ENCODE measurements around the gene DAPK3.
"Not testable (repeated sequence)": the region's sequence is repeated elsewhere in the genome, so short reads cannot be mapped to it uniquely, and the experiment has no call there.

Gene DAPK3

GRCh38 chr19:3970808-3971598 lies at the start of gene DAPK3:
DAPK3 (minus strand) TSS chr19:3971099; CDS start chr19:3969735, 1,364 bp downstream.
- DNase-seq = peak; percentile 93

- no peak for DNase-seq
Observed at GRCh38 chr19:4019578-4019977, 48.7 kb upstream of the DAPK3 start.

- DNase-seq = no peak
Observed at GRCh38 chr19:4018775-4019504, 48.0 kb upstream of the DAPK3 start.

GRCh38 chr19:4018140-4018613 lies 47.3 kb upstream of the DAPK3 start:
- DNase-seq = no peak

GRCh38 chr19:4016903-4017638 lies 46.2 kb upstream of the DAPK3 start:
- no peak for DNase-seq

GRCh38 chr19:4016486-4016885 lies 45.6 kb upstream of the DAPK3 start:
- no peak for DNase-seq

GRCh38 chr19:4015705-4016402 lies 45.0 kb upstream of the DAPK3 start:
- DNase-seq = no peak

GRCh38 chr19:4014541-4015491 lies 43.9 kb upstream of the DAPK3 start:
- DNase-seq = no peak

GRCh38 chr19:4013886-4014540 lies 43.1 kb upstream of the DAPK3 start:
- no peak for DNase-seq

- no peak for DNase-seq
Observed at GRCh38 chr19:4012975-4013634, 42.2 kb upstream of the DAPK3 start.

GRCh38 chr19:4012092-4012974 lies 41.4 kb upstream of the DAPK3 start:
- DNase-seq = peak; percentile 61

- DNase-seq = not testable (repeated sequence)
Observed at GRCh38 chr19:4011430-4011829, 40.5 kb upstream of the DAPK3 start.

GRCh38 chr19:4010808-4011110 lies 39.9 kb upstream of the DAPK3 start:
- no peak for DNase-seq

- no peak for DNase-seq
Observed at GRCh38 chr19:4009990-4010807, 39.3 kb upstream of the DAPK3 start.

- no peak for DNase-seq
Observed at GRCh38 chr19:4007836-4008539, 37.1 kb upstream of the DAPK3 start.

- peak; percentile 78 for DNase-seq
Observed at GRCh38 chr19:4007021-4007835, 36.3 kb upstream of the DAPK3 start, which contains the start of gene PIAS4. PIAS4 (plus strand) TSS chr19:4007736; CDS start chr19:4007761, 25 bp downstream.

GRCh38 chr19:4005436-4005835 lies 34.5 kb upstream of the DAPK3 start:
- DNase-seq = not testable (repeated sequence)
